ENCODE data around the gene DNAH3. TPM values are rescaled to one million over a fixed set of nuclear protein-coding genes. Genes with fewer than 3 reads are reported as not detected.

DNAH3 gene
- total and polyA plus RNA-seq, 2 of the 8 experiments (the other 6 are each of a cell fraction or from before 2014, with no cell fraction given), result 0.57 to 0.71 TPM

DNA sequence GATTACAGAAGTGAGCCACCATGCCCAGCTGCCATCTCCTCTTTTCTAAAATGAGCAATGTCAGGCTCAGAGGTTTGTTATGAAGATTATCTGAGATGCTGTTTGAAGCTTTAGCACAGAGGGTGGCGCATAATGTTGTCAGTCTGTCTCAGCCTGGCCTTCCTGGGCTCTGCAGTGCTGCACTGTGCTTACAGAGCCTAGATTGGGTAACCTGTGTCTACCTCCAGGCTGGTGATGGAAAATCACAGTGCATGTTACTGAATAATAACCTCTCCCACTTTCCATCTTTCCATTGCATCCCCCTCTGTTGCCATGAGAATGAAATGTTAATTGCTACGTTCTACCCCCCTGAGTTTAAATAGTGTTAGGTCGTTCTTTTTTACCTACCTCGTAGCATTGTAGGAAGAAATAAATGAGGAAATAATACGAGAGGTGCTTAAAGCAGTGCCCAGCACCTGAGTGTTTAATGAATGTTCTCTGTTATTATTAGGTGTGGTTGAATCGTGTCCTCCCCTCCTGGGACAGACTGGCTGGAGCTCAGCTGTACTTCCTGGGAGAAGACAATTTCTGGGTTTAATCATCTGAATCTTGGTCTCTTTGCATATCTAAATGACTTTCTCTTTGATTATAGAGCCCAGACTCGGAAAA lies 14.0 kb upstream of the DNAH3 start:
- ChIA-PET CTCF (ENCODE audit: partially characterized antibody) (interaction anchor here (0.7 to 0.8 kb wide), 2 partner anchors 136 to 330 kb away, joined by 3 read pairs; no protein-coding TSS in a partner anchor), POLR2A (ENCODE audit: partially characterized antibody) (interaction anchor here (1.0 kb wide), 1 partner anchor 9 kb away, joined by 3 read pairs; no protein-coding TSS in a partner anchor)
- Histone ChIP-seq H3K4me2 (ENCODE audit: insufficient read depth in 1 of 2, low read depth in 2 of 2, low read length in 2 of 2) (no peak overlapping the region), H2BK5ac (ENCODE audit: low read depth, low read length) (no peak overlapping the region), H3K36me3 (ENCODE audit: control insufficient read depth in 2 of 4, insufficient read depth in 4 of 4, low read length in 3 of 4) (peaks cover 11 to 68% (median 41%) of the 10 kb centered on the region in 4 experiments), H2BK120ac (replicated peaks; ENCODE audit: low read depth, low read length) (no peak overlapping the region), H3K23me2 (ENCODE audit: low read depth, low read length) (no peaks in the 10 kb centered on the region; the same call in 1 of the 2 replicates), H3K9ac (replicated peaks in 1 of 4; ENCODE audit: extremely low read depth in 1 of 4, low read depth in 3 of 4, low read length in 3 of 4) (0 out of 7 replicates have a peak overlapping the region, but pooled peaks of 1 of the 4 experiments have one; percentile 10), H3K18ac (ENCODE audit: extremely low read depth, low read length) (no peak overlapping the region), H3K79me2 (ENCODE audit: control insufficient read depth in 1 of 2, insufficient read depth in 2 of 2, low read length in 2 of 2) (peaks cover 0 to 24% of the 10 kb centered on the region in 2 experiments; a peak in 2 of 4 replicates), H2BK15ac (ENCODE audit: low read length) (no peak overlapping the region), H2BK20ac (ENCODE audit: low read length) (no peak overlapping the region), H3K27me3 (replicated peaks in 1 of 4; ENCODE audit: control insufficient read depth in 3 of 4, extremely low read depth in 1 of 4, insufficient read depth in 3 of 4, low read length in 3 of 4) (no peaks in the 10 kb centered on the region), H4K8ac (ENCODE audit: extremely low read depth, insufficient read depth, low read length) (no peak overlapping the region), H4K20me1 (replicated peaks in 1 of 2; ENCODE audit: control insufficient read depth in 1 of 2, insufficient read depth in 2 of 2, low read length in 2 of 2) (peaks cover 0 to 2% of the 10 kb centered on the region in 2 experiments), H3K14ac (ENCODE audit: insufficient read length) (no peak overlapping the region), H4K5ac (ENCODE audit: insufficient read length, low read depth, low read length) (no peak overlapping the region), H3K23ac (ENCODE audit: insufficient read length) (no peak overlapping the region), H3K56ac (replicated peaks; ENCODE audit: insufficient read length, low read depth, low read length) (no peak overlapping the region), H2AK5ac (ENCODE audit: low read depth, low read length) (no peak overlapping the region), H3K79me1 (ENCODE audit: low read depth, low read length) (peaks cover 6% of the 10 kb centered on the region; the same call in 1 of the 2 replicates), H4K91ac (replicated peaks; ENCODE audit: insufficient read length, low read length) (no peak overlapping the region), H3K27ac (ENCODE audit: low read depth, low read length) (no peak overlapping the region), H3K4me1 (replicated peaks in 1 of 4; ENCODE audit: control insufficient read depth in 3 of 4, insufficient read depth in 4 of 4, low read length in 3 of 4) (peaks cover 0 to 3% (median 0%) of the 10 kb centered on the region in 4 experiments; a peak in 1 of 7 replicates), H3K9me3 (ENCODE audit: insufficient read depth in 2 of 2, low read depth in 1 of 2, low read length in 1 of 2) (no peaks in the 10 kb centered on the region), H3K4me3 (ENCODE audit: extremely low read depth in 1 of 4, insufficient read depth in 2 of 4, low read depth in 3 of 4, low read length in 4 of 4) (no peak overlapping the region), H2BK12ac (ENCODE audit: low read depth, low read length) (no peak overlapping the region), H2AFZ (ENCODE audit: low read length) (no peak overlapping the region), H3K4ac (replicated peaks; ENCODE audit: insufficient read length, low read depth, low read length) (no peak overlapping the region)
- DNase-seq (ENCODE audit: low read depth in 1 of 2, low spot score in 2 of 2) (no peak), FAIRE-seq (no peak)
- 83% methylated on average over 7 of the region's 7 CpGs; no CpG with 5 or more reads in 1 of the 2 experiments for WGBS, 2 experiments (ENCODE audit: extremely low coverage in 1 of 2, insufficient coverage in 1 of 2, insufficient read length in 1 of 2, insufficient replicate concordance in 2 of 2, low coverage in 1 of 2, low lambda C conversion rate in 2 of 2, missing lambda C conversion rate in 1 of 2)
- TF ChIP-seq CHD1 (IDR thresholded peaks at IDR 0.05; ENCODE audit: low read depth, low read length) (no peak), CTBP2 (IDR thresholded peaks at IDR 0.05; ENCODE audit: borderline replicate concordance, insufficient read depth, insufficient read length, low read length) (no peak), ATF2 (IDR thresholded peaks at IDR 0.05; ENCODE audit: low read length) (no peak), SIX5 (IDR thresholded peaks at IDR 0.05; ENCODE audit: low read depth, low read length) (no peak)
- TF ChIP-seq, protein P1, sequence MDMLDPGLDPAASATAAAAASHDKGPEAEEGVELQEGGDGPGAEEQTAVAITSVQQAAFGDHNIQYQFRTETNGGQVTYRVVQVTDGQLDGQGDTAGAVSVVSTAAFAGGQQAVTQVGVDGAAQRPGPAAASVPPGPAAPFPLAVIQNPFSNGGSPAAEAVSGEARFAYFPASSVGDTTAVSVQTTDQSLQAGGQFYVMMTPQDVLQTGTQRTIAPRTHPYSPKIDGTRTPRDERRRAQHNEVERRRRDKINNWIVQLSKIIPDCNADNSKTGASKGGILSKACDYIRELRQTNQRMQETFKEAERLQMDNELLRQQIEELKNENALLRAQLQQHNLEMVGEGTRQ (IDR thresholded peaks at IDR 0.05; ENCODE audit: low read length), result no peak

Measured in H1 (cell line).